AG09319 (cell line): ENCODE results near the gene MLYCD.

Experiments
- DNase-seq: peaks from one replicate; pipeline ENCODE4 v3.0.0-alpha.2; 2010; ENCODE audit warnings: low read depth; ENCODE audit errors: extremely low read depth
- TF ChIP-seq, protein P1 (sequence below): IDR thresholded peaks from 2 replicates; pipeline ENCODE4 v1.5.1; 2011; ENCODE audit warnings: low read depth, mild to moderate bottlenecking, inconsistent platforms, low read length, moderate library complexity

MLYCD gene

DNA sequence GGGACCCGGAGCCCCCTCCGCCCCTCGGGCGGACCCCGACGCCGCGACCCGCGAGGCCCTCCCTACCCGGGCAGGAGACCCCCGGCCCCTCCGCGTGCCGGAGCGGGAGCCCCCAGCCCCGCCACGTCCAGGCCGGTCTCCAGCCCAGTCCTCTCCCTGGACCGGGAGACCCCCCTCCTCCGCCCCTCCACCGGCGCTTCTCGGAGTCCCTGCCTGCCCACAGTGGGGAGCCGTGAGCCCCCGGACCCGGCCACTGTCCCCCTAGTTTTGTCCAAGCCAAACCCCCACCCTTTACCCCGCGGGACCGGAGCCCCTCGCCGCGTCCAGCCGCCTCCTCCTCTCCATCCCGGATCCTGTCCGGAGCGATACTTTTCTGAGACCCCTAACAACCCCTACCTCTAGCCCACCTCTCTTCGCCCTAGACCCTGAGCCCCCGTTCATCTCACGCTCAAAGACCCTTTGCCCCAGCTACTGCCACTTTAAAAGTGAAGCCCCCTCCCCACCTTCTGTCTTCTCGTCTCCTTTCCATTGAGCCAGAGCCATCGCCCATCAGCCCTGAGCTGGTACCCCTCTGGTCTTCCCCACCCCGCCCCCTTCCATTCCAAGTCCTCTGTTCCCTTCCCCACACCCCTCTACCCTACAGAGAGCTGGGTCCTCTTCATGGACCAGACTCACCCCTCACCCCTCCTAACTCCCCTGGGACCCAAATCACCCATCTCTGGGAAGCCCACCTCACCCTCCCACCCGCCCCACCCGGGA is 70.2 kb downstream of the MLYCD start:
- TF ChIP-seq, protein P1, sequence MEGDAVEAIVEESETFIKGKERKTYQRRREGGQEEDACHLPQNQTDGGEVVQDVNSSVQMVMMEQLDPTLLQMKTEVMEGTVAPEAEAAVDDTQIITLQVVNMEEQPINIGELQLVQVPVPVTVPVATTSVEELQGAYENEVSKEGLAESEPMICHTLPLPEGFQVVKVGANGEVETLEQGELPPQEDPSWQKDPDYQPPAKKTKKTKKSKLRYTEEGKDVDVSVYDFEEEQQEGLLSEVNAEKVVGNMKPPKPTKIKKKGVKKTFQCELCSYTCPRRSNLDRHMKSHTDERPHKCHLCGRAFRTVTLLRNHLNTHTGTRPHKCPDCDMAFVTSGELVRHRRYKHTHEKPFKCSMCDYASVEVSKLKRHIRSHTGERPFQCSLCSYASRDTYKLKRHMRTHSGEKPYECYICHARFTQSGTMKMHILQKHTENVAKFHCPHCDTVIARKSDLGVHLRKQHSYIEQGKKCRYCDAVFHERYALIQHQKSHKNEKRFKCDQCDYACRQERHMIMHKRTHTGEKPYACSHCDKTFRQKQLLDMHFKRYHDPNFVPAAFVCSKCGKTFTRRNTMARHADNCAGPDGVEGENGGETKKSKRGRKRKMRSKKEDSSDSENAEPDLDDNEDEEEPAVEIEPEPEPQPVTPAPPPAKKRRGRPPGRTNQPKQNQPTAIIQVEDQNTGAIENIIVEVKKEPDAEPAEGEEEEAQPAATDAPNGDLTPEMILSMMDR: no peak
- DNase-seq: no peak

DNA sequence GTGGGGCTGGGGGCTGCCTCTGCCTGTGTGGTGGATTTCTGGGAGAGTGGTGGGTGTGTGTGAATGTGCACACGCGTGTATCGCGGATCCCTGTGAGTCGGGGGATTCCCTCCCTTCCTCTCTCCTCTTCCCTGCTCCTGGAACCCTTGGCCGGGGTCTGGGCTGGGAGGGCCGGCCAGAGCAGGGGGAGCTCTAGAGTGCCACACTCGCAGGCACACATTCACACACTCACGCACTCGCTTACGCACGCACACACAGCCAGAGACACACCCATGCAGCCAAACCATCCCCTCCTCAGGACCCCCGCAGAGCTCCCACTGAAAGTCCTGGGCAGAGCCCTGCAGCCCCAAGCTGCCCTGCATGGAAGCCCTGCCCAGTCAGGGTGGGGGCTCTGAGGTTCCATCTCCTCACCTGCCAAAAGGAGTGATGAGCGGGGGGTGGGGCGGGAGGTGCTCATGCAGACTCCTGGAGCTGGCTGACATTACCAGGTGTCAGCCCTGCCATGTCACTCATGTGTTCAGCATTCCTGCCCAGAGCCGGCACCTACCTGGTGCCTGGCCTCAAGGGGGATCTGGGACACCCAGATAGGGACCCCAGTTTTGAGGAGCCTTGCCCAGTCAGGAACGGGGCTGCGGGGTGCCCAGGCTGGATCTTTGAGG is 71.0 kb downstream of the MLYCD start:
- TF ChIP-seq, protein P1: no peak
- DNase-seq: no peak

GRCh38 chr16:83970430-83970815 is 71.5 kb downstream of the MLYCD start:
- DNase-seq: no peak
- TF ChIP-seq, protein P1: no peak

DNA sequence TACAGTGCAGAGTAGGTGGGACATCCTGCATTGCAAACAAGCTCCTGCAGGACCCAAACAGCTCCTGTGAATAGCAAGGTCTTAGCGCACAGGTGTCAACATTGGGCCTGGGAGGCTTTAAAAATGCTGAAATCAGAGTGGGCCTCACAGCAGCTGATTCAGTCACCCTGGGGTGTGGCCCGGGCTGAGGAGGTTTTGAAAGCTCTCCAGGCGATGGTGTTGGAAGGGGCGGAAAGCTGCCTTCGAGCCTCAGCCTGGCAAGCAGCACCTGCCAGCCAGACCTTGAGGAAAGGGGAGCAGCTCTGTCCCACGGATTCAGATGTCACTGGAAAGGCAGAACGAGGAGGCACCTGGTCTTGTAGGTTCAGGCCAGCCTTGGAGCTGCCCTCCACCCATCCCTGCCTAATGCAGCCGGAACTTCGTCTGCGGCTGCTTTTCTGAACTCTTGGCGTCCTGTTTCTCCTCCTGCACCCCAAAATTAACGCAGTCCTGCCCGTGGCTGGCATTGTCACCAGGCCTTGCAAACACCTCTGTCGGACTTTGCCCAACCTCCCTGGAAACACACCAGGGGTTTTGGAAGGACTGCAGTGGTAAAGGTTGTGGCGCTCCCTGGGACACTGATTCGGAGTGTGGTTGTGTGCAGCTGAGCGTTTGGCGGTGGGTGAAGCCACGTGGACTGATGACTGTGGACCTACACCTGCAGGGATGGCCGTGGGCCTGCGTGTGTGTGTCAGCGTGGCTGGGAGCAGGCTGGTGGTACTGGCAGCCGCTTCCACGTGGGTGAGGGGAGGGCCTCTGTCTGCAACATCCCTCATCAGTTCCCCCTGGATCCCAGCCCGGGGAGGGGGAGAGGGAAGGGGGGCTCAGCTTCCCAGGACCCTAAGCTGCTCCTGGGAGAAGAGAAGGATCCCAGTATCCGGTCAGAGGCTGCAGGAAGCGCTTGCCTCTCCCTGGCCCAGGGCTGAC is 72.5 kb downstream of the MLYCD start:
- no peak for DNase-seq
- TF ChIP-seq, protein P1: no peak

DNA sequence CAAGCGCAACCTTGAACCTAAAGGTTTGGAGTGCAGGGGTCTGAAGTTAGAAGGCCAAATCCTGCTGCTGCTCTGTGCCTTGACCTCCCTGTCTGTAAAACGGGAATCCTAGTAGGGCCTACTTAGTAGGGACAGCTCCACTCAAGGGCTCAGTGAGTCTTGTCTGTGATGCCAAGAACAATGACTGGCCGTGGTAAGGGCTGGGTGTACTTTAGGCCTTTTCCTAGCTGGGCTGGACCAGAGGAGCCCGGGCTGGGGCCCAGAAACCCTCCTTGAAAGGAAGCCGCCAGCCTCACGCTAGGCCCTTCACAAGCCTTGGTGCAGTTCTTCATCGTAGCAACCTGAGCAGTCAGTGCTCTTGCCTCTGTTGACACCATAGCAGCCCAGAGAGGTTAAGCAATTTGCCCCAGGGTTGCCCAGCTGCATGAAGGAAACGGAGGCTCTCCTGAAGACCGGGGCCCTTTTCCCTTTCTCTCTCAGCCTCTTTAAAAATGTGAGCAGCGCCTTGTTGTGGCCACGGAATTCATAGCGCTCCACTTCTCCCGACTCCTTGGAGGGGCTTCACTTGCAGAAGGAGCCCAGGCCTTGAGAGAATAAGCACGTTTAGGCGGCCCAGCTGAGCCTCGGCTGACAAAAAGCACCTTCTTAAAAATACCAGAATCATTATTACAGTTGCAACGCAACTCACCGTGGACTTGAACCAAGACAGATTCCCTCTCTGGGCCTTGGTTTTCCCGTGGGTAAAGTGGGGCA is 73.5 kb downstream of the MLYCD start:
- no peak for DNase-seq
- TF ChIP-seq, protein P1: no peak

DNA sequence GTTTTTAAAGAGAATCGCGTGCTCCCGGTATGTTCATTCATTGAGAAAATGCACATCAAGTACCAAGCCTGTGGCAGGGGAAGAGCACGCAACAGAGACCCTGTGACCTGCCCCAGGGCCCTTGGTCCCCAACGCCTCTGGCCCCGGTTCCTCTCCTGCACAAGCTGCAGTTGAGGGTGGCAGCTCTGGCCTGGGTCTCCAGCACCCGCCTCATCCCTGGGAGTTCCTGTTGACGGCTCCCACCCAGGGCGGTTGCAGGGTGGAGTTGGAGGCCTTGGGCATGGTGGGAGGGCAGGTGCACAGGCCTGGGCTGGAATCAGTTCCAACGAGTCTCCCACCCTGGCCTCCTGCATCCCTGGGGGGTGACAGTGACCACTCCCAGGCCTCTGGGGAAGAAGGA is 74.2 kb downstream of the MLYCD start:
- no peak for DNase-seq
- TF ChIP-seq, protein P1: no peak
